ENCODE measurements around the gene ERCC4. TPM values are rescaled to one million over a fixed set of nuclear protein-coding genes. Genes with fewer than 3 reads are reported as not detected.

ERCC4 gene
- total RNA-seq = 7.2 and 8.3 TPM in 2 replicates

DNA sequence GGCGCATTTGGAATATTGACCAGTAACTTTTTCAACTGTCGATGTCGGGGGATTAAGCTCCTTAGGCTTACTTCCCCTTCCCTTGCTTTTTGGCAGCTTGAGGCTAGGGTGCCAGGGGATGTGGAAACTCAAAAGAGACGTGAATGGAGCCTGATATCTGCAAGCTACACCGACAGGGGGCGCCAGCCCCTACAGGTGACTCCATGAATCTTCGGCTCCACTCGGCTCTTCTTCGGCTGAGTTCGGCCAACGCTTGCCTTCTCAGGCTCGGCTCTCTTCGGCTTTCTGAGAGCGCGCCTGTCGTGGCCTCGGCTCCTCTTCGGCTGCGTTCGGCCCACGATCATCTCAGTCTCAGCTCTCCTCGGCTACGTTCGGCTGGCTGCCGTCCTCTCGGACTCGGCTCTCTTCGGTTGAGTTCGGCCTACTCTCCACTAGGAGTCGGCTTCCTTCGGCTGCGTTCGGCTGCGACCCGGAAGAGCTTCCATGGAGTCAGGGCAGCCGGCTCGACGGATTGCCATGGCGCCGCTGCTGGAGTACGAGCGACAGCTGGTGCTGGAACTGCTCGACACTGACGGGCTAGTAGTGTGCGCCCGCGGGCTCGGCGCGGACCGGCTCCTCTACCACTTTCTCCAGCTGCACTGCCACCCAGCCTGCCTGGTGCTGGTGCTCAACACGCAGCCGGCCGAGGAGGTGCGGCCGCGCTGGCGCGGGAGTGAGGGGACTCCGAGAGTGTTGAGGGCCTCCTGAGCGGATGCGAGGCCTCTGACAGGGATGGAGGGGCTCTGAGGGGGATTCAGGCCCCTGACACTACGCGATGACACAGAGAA is at the start of gene ERCC4:
TSS of gene ERCC4 (plus strand) at position 472 of the 827 bp plus-strand sequence. CDS start at position 484, 12 bp downstream.
- DNase-seq (ENCODE audit: low read depth) = peak; percentile 87
- Histone ChIP-seq H3K4me3 (ENCODE audit: low read depth, low read length) (peak within 1 kb of the TSS; percentile 75), H3K27me3 (ENCODE audit: control insufficient read depth, insufficient read depth, low read length) (no peaks in the 10 kb centered on the region), H3K36me3 (ENCODE audit: control insufficient read depth, insufficient read depth, low read length) (peaks cover 1% of the 10 kb centered on the region)
- TF ChIP-seq, protein P1, sequence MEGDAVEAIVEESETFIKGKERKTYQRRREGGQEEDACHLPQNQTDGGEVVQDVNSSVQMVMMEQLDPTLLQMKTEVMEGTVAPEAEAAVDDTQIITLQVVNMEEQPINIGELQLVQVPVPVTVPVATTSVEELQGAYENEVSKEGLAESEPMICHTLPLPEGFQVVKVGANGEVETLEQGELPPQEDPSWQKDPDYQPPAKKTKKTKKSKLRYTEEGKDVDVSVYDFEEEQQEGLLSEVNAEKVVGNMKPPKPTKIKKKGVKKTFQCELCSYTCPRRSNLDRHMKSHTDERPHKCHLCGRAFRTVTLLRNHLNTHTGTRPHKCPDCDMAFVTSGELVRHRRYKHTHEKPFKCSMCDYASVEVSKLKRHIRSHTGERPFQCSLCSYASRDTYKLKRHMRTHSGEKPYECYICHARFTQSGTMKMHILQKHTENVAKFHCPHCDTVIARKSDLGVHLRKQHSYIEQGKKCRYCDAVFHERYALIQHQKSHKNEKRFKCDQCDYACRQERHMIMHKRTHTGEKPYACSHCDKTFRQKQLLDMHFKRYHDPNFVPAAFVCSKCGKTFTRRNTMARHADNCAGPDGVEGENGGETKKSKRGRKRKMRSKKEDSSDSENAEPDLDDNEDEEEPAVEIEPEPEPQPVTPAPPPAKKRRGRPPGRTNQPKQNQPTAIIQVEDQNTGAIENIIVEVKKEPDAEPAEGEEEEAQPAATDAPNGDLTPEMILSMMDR (IDR thresholded peaks at IDR 0.05; ENCODE audit: insufficient read depth, low read length, poor library complexity, severe bottlenecking) = peak; percentile 96

GRCh38 chr16:13873835-13874438 is 46.0 kb upstream of the ERCC4 start:
- TF ChIP-seq, protein P1 (IDR thresholded peaks at IDR 0.05; ENCODE audit: insufficient read depth, low read length, poor library complexity, severe bottlenecking) = peak; percentile 56
- DNase-seq (ENCODE audit: low read depth) = no peak
- Histone ChIP-seq H3K27me3 (ENCODE audit: control insufficient read depth, insufficient read depth, low read length) (peaks cover 2% of the 10 kb centered on the region), H3K36me3 (ENCODE audit: control insufficient read depth, insufficient read depth, low read length) (no peaks in the 10 kb centered on the region), H3K4me3 (ENCODE audit: low read depth, low read length) (no peak overlapping the region)

- TF ChIP-seq, protein P1 (IDR thresholded peaks at IDR 0.05; ENCODE audit: insufficient read depth, low read length, poor library complexity, severe bottlenecking) = no peak
- H3K4me3 ChIP-seq (ENCODE audit: low read depth, low read length) = no peak overlapping the region
- no peak for DNase-seq (ENCODE audit: low read depth)
- H3K27me3 ChIP-seq (ENCODE audit: control insufficient read depth, insufficient read depth, low read length) = peaks cover 2% of the 10 kb centered on the region
- H3K36me3 ChIP-seq (ENCODE audit: control insufficient read depth, insufficient read depth, low read length) = no peaks in the 10 kb centered on the region
Measured at GRCh38 chr16:13875614-13876284, 44.2 kb upstream of the ERCC4 start.

GRCh38 chr16:13883276-13883675 is 36.7 kb upstream of the ERCC4 start:
- H3K4me3 ChIP-seq (ENCODE audit: low read depth, low read length) = no peak overlapping the region
- no peaks in the 10 kb centered on the region for H3K27me3 ChIP-seq (ENCODE audit: control insufficient read depth, insufficient read depth, low read length)
- H3K36me3 ChIP-seq (ENCODE audit: control insufficient read depth, insufficient read depth, low read length) = no peaks in the 10 kb centered on the region
- no peak for DNase-seq (ENCODE audit: low read depth)
- TF ChIP-seq, protein P1 (IDR thresholded peaks at IDR 0.05; ENCODE audit: insufficient read depth, low read length, poor library complexity, severe bottlenecking) = no peak

DNA sequence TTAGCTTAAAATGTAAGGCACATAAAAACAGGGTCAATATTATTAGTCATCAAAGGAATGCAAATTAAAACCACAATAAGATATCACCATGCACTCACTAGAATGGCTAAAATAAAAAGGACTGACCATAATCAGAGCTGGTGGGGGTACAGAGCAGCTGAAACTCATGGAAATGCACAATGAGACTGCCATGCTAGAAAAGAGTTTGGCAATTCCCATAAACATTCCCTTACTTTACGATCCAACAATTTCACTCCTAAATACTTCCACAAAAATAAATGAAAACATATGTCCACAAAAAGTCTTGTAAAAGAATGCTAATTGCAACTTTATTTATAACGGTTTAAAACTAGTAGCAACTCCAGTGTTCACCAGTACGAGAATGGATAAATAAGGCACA is 36.1 kb upstream of the ERCC4 start:
- H3K27me3 ChIP-seq (ENCODE audit: control insufficient read depth, insufficient read depth, low read length) = no peaks in the 10 kb centered on the region
- no peak overlapping the region for H3K4me3 ChIP-seq (ENCODE audit: low read depth, low read length)
- H3K36me3 ChIP-seq (ENCODE audit: control insufficient read depth, insufficient read depth, low read length) = no peaks in the 10 kb centered on the region
- no peak for DNase-seq (ENCODE audit: low read depth)
- TF ChIP-seq, protein P1 (IDR thresholded peaks at IDR 0.05; ENCODE audit: insufficient read depth, low read length, poor library complexity, severe bottlenecking) = no peak

Data from kidney epithelial cell (primary cell).